Pancreas (tissue), 10 donors: ENCODE results near the gene KCNK18. TPM values are rescaled to one million over a fixed set of nuclear protein-coding genes. Genes with fewer than 3 reads are reported as not detected.
A peak's percentile ranks its signal among the peaks of the same experiment; 100 is the strongest.

Experiments
- ATAC-seq, 4 donors: fragments of 200-7000 bp; cut with Tn5 transposase; one replicate each; pipeline versions ENCODE4 v1.8.0 to v1.9.1; 2020; ENCODE audit warnings: mild to moderate bottlenecking in 4 of 4, moderate library complexity in 4 of 4
- DNase-seq, 6 donors: peaks; one replicate each; pipeline ENCODE4 v3.0.0-alpha.2; 2020
- FAIRE-seq: peaks from 2 replicates; lab custom pipeline; 2012; peaks lifted over from hg19 to GRCh38; lab: Jason Lieb, UNC
- H3K27ac ChIP-seq, 4 donors: fragments of 200-600 bp; sonication (generic); 1 replicate in 3 of 4; 2 replicates in 1 of 4; pipeline versions ENCODE4 v1.5.0 to v1.8.0; 2020
- H3K27me3 ChIP-seq, 4 donors: fragments of 200-600 bp; one replicate each; pipeline ENCODE4 v1.8.0; 2021
- H3K36me3 ChIP-seq, 3 donors: fragments of 200-600 bp; sonication (generic) in 1 of 3; one replicate each; pipeline versions ENCODE4 v1.5.0 to v1.8.0; 2020 to 2021
- H3K4me1 ChIP-seq, 3 donors: fragments of 200-600 bp; one replicate each; pipeline ENCODE4 v1.8.0; 2021
- H3K4me3 ChIP-seq, 4 donors: fragments of 200-600 bp; sonication (generic) in 2 of 4; one replicate each; pipeline versions ENCODE4 v1.5.0 to v1.8.0; 2020 to 2021
- H3K9me3 ChIP-seq, 4 donors: fragments of 200-600 bp; one replicate each; pipeline ENCODE4 v1.8.0; 2021
- WGBS, 2 donors: extraction: QIAGEN DNeasy Blood & Tissue Kit; methylation state at CpG; one replicate each; pipeline ENCODE4 v1.1.7; 2013; 5-methylcytosine and 5-hydroxymethylcytosine counted together
- intact Hi-C, 3 donors: fragments of 100-400 bp; cut with DNase I; formaldehyde crosslinking; loops; one replicate each; pipeline versions ENCODE4 v1.11.1 to v1.14.2; 2022
- polyA plus RNA-seq, 2 donors: library from polyadenylated mRNA; stranded (reverse); fragments of 200-250 nt; gene quantifications; one replicate each; pipeline ENCODE4 v1.2.3, GENCODE V29; 2013
- total RNA-seq, 6 donors: library from RNA; stranded (reverse); fragmentation: NEBNext Ultra II Directional in 4 of 6; extraction: Animal tissue kit (Norgen Biotek cat#: 25700) in 4 of 6; gene quantifications; one replicate each; pipeline versions ENCODE4 v1.2.1 to v1.2.4, GENCODE V29; 2021 to 2023
- TF ChIP-seq, protein P1 (sequence below), 4 donors: fragments of 200-600 bp; sonication (generic) in 3 of 4; IDR thresholded peaks; one replicate each; pipeline versions ENCODE4 v1.5.0 to v1.8.0; 2021; ENCODE audit warnings: antibody characterized with exemption in 4 of 4
- donor health status: healthy with polysubstance abuse.
- donor health status: DM: no; HTN: no; CAD: no; lungs with moderate emphysema.
- donor health status: DM: no; HTN: no; CAD: no.
- donor health status: control.
- donor health status: control.
- donor health status: Bipolar disorder and iron deficiency.
- donor health status: DM: yes; HTN: yes; CAD: no.
- donor health status: DM: no; HTN: no; CAD: no.
- donor health status: DM: no; HTN: no; CAD: no.
- donor health status: DM: yes; HTN: yes; CAD: no.

KCNK18 gene
- total and polyA plus RNA-seq, 8 donors = not detected

DNA sequence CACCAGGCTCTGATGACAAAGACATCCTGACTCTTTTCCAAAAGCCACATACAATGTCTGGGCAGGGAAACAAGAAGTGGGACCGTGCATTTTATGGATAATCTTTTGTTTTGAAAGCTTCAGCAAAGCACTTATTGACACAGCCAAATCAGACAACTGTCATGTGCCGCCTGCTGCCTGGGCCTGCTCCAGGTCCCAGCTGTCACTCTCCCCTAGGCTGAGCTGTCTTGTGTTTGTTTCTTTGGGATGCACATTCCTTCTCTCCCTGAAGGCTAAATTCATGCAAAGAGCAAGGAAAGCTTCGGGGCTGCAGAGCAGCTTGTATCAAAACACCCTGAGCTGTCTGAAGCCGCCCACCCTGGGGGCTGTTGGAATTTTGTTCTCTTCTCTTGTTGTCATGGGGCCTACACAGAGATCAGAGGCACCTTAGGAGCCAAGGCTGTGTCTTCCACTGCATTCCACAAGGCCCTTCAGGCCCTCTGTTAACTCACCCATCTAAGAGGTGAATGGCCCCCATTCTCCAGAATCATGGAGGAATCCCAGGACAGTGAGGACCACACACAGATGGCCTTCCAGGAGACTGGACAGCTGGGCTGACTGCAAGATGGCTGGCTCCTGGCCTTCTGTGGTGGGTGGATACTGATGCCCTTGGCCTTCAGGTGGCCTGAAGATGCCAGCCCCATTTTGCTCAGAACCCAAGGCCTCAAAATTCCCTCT, 25.8 kb downstream of the KCNK18 start:
- Histone ChIP-seq H3K4me1 (no peaks in the 10 kb centered on the region), H3K36me3 (no peaks in the 10 kb centered on the region), H3K9me3 (no peaks in the 10 kb centered on the region), H3K4me3 (no peak overlapping the region), H3K27me3 (no peaks in the 10 kb centered on the region), H3K27ac (no peak overlapping the region)
- intact Hi-C loops = loop anchor here in 1 of 3 donors (10.0 kb wide), 3 partner anchors 102 to 252 kb away; no protein-coding TSS in a partner anchor
- no peak for ATAC-seq
- TF ChIP-seq, protein P1, sequence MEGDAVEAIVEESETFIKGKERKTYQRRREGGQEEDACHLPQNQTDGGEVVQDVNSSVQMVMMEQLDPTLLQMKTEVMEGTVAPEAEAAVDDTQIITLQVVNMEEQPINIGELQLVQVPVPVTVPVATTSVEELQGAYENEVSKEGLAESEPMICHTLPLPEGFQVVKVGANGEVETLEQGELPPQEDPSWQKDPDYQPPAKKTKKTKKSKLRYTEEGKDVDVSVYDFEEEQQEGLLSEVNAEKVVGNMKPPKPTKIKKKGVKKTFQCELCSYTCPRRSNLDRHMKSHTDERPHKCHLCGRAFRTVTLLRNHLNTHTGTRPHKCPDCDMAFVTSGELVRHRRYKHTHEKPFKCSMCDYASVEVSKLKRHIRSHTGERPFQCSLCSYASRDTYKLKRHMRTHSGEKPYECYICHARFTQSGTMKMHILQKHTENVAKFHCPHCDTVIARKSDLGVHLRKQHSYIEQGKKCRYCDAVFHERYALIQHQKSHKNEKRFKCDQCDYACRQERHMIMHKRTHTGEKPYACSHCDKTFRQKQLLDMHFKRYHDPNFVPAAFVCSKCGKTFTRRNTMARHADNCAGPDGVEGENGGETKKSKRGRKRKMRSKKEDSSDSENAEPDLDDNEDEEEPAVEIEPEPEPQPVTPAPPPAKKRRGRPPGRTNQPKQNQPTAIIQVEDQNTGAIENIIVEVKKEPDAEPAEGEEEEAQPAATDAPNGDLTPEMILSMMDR (IDR thresholded peaks at IDR 0.05) = no peak
- FAIRE-seq = no peak
- no peak for DNase-seq
- WGBS, 2 donors = 47 to 62% methylated on average over 4 of the region's 4 CpGs

GRCh38 chr10:117223693-117224430, 26.6 kb downstream of the KCNK18 start:
- DNase-seq = no peak
- no peak overlapping the region for H3K27ac ChIP-seq
- no peaks in the 10 kb centered on the region for H3K27me3 ChIP-seq
- intact Hi-C loops = loop anchor here in 1 of 3 donors (10.0 kb wide), 3 partner anchors 101 to 251 kb away; no protein-coding TSS in a partner anchor
- TF ChIP-seq, protein P1 (IDR thresholded peaks at IDR 0.05) = no peak
- H3K4me1 ChIP-seq = no peaks in the 10 kb centered on the region
- no peaks in the 10 kb centered on the region for H3K9me3 ChIP-seq
- no peaks in the 10 kb centered on the region for H3K36me3 ChIP-seq
- no peak for FAIRE-seq
- 80 to 88% methylated on average over 7 of the region's 7 CpGs for WGBS, 2 donors
- ATAC-seq = no peak
- no peak overlapping the region for H3K4me3 ChIP-seq

- Histone ChIP-seq H3K9me3 (no peaks in the 10 kb centered on the region), H3K4me3 (no peak overlapping the region), H3K27ac (no peak overlapping the region), H3K4me1 (no peaks in the 10 kb centered on the region), H3K27me3 (no peaks in the 10 kb centered on the region), H3K36me3 (no peaks in the 10 kb centered on the region)
- ATAC-seq (no peak), DNase-seq (no peak), FAIRE-seq (no peak)
- intact Hi-C loops = loop anchor here in 1 of 3 donors (10.0 kb wide), 3 partner anchors 100 to 250 kb away; no protein-coding TSS in a partner anchor
- 74 to 85% methylated on average over 3 of the region's 3 CpGs for WGBS, 2 donors
- TF ChIP-seq, protein P1 (IDR thresholded peaks at IDR 0.05) = no peak
Measured at GRCh38 chr10:117224881-117225280, 27.6 kb downstream of the KCNK18 start.

GRCh38 chr10:117226813-117227451, 29.6 kb downstream of the KCNK18 start:
- FAIRE-seq (no peak), DNase-seq (peak in 3 of 6 donors; percentile 29 to 56 (median 33)), ATAC-seq (peak; percentile 61 to 85 (median 83))
- Histone ChIP-seq H3K27ac (no peak overlapping the region), H3K4me1 (no peaks in the 10 kb centered on the region), H3K36me3 (no peaks in the 10 kb centered on the region), H3K27me3 (no peaks in the 10 kb centered on the region), H3K9me3 (no peaks in the 10 kb centered on the region), H3K4me3 (no peak overlapping the region)
- intact Hi-C loops = loop anchor here in 1 of 3 donors (10.0 kb wide), 3 partner anchors 98 to 248 kb away; no protein-coding TSS in a partner anchor
- 18% methylated on average over 10 of the region's 10 CpGs for WGBS, 2 donors
- TF ChIP-seq, protein P1 (IDR thresholded peaks at IDR 0.05) = peak; percentile 21 to 44 (median 34)
